EH (cell line): Measurements from ENCODE around the gene NHS.
"Not testable (repeated sequence)": the region's sequence is repeated elsewhere in the genome, so short reads cannot be mapped to it uniquely, and the experiment has no call there.

Source experiments
- DNase-seq: peaks from one replicate; pipeline ENCODE4 v3.0.0-alpha.2; 2015; ENCODE audit warnings: low read depth

The NHS gene

DNA sequence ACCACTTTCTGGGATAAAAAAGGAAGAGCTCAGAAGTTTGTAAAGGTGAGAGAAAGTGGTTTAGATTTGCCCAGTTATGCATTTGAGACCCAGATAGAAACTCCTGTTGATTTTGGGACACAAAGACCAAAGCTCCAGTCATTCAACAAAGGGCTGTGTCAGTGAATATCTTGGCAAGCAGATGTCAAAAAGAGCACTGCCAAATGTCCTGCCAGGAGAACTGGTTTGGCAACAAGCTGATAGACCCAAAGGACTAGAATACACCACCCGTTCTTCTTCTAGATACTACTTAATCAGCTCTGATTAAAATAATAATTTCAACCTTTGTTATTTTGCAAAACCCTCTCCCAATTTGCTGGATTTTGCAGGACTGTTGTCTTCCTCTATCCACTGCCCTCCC lies 121.4 kb downstream of the NHS start:
- DNase-seq = no peak

DNA sequence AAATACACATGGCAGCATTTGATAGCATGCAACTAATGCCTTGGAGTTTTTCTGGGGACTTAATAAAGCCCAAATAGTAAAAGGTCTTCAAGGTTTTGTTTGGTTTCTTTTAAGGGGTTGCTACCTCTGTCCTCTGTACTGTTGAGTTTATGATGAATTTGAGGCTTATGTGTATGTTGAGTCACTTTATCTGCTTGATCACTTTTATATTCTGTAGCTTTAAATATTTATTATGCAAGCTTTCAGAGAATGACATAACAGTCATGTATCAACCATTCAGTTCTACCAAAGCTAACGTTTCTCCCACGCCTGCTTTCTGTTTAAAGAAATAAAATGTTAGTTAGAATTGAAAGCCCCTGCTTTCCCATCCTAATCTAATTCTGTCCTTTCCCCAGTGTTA lies 122.2 kb downstream of the NHS start:
- no peak for DNase-seq

DNA sequence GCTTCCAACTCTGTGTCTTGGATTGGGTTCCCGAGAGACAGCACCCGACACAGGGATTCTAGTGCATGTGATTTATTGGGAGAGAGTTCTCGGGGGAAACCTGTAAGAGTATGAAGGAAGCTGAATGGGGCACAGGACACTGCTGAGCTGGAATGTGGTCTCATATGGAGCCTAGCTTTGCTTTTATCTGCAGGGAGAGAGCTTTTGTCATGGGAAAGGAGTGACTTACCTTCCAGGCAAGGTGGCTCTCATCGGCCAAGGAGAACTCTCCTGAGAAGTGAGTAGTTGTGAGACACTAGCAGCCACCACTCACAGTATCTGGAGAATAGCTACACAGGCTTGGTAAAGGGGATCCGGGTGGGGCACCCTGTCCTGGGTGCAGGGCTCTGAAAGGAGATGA lies 124.5 kb downstream of the NHS start:
- no peak for DNase-seq

DNA sequence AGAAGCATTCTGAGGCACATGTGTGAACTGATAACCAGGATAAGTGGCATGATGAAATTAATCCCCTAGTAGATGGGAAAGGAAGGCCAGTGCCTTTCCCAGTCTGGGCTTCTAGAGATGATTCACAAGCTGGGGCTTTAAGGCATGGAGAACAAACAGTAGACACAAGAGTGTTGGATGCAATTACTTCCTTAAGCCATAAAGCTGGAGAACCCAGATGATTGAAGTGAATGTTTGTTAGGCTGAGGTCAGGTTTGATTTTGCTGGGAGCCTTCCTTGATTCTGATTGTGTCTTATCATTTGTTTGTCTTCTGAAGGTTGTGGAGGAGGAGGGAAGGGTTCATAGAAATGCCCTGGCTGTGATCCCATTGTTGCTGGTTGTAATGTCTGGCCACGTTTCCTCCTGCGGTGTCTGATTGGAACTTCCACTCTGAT lies 125.2 kb downstream of the NHS start:
- DNase-seq = peak; percentile 74

DNA sequence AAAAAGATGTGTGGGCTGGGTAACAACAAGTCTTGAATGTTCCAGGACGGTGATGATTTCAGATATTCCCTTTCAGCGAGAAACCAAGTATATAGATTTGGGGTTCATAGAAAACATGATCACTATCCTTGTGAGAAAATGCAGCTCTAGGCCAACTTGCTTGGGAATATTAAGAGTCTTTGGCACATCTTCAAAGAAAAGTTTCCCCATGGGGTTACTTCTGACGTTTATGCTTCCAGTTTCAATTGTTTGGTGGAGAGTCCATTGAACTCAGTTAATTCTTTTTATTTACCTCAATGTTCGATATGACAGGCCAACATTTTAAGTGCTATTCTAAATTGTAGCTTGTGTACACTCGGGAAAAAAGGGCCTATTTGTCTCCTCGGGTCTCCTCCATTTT lies 126.7 kb downstream of the NHS start:
- DNase-seq = no peak

DNA sequence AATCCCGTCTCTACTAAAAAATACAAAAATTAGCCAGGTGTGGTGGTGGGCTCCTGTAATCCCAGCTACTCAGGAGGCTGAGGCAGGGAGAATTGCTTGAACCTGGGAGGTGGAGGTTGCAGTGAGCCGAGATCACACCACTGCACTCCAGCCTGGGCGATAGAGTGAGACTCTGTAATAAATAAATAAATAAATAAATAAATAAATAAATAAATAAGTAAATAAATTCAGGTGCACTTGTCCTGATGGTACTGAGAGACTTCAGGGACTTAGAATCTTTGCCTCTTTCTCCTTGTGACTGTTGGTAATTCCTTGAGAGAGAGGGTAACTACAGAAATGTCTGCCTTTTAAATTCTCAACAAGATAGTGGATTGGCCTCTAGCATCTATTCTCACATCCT lies 131.4 kb downstream of the NHS start:
- not testable (repeated sequence) for DNase-seq

DNA sequence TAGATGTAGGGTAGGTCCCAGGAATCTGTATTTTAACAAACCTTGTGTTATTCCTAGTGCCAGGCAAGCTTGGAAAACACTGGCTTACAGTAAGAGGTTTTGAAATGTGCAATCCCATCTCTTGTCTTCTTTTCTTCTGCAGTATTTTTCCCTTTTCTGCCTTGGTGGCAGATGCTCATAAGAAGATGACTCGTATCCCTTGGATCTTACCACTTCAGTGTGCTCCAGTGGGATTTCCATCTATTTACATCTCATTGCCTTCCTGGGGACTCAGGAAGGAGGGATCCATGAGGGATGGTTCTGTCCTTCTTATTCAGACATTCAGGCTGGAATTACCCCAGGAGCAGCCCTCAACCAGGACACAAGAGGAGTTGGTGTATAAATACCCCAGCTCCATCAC lies 136.6 kb downstream of the NHS start:
- peak; percentile 44 for DNase-seq

DNA sequence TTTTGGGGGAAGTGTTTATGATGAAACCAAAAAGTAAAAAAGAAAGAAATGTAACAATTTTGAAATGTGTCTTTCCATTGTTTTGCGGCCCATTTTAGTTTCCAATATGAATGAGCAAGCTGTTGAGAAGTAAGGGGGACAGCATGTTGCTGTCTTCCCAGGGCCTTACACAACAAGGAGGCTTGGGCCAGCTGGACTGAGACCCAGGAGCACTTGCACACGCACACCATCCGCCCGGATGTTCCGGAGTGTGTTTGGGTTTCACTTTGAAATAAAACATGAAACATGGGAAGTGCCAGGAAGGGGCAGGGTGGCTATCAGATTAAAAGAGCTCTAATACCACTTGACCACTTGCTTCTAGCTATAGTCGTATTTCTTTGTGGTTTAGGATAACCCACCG lies 144.4 kb downstream of the NHS start:
- DNase-seq = no peak

DNA sequence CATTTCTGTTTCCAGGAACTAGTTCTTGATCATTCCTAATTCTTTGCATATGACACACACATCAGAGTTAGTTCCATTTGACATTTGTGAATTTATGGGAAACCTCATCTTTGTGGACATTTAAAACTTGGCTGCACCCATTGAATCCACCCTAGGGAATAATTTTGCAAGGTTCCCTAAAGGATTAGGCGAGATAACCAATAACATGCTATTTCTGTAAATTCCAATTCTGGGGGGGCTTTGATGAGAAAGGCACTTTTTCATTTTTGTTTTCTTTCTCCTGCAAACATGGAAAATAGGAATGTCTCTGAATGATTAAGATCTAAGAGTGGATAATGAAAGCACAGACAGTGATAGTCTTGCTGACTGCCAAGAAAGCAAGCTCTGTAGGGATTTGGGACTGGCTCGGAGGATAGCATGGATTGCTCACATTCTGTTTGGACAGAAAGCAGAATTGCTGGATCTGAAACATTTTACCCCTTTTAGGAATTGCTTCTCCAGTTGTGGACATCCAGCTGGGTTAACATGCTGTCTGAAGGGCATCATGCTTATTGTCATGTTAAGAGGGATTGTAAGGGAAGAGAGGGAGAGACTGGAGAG lies 145.1 kb downstream of the NHS start:
- peak; percentile 29 for DNase-seq

DNA sequence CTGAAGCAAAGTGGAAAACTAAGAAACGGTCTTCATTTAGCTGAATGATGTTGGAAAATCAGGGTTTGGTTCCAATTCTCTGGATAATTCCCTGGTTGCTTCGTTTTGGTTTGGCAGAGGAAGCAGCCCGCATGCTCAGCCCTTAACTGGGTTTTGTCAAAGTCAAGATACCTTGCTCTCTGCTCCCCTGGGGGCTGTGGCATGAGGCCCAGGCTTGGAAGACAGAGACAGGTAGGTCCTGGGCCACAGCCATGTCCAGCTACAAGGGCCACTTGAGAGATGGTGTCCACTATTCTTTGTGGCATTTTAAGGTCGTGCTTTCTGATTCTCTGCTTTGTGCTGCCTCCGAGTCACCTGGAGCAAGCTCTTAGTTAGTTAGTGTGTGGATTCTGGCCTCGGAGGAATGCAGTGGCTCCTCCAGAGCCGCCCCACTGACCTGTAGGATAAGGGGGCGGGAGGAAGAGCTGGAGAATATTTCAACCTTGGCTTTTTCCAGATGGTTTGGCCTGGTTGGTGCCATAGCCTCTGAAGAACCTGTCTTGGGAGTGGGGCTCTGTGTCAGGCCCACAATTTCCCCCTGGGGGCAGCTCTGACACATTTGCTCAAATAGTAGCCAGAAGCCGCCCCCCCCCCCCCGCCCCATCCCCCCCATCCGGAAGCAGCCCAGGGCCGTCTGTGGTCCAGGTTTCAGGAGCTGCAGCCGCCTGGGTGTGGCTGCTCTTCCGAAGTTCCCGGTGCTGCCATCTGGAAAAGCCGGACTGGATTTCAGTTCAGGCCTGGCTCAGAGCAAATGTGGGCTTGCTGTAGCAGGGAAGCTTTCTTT lies 147.1 kb downstream of the NHS start:
- DNase-seq = peak; percentile 51

DNA sequence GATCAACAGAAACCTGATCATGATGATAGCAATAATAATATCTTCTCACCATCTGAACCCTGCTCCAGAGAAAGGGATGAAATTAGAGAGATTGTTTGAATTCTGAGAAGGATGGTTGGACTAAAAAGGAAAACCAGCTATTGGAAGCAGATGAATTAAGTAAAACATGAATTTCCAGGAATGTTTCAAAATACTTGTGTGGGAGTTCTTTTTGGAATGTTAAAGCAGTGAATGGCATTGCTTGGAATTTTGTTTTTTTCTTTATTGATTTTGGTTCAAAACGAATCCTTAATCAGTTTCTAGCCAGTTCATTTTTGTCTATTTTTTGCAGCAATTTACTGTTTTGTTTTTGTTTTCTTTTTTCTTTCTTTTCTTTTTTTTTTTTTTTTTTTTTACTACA lies 150.3 kb downstream of the NHS start:
- DNase-seq = peak; percentile 28

DNA sequence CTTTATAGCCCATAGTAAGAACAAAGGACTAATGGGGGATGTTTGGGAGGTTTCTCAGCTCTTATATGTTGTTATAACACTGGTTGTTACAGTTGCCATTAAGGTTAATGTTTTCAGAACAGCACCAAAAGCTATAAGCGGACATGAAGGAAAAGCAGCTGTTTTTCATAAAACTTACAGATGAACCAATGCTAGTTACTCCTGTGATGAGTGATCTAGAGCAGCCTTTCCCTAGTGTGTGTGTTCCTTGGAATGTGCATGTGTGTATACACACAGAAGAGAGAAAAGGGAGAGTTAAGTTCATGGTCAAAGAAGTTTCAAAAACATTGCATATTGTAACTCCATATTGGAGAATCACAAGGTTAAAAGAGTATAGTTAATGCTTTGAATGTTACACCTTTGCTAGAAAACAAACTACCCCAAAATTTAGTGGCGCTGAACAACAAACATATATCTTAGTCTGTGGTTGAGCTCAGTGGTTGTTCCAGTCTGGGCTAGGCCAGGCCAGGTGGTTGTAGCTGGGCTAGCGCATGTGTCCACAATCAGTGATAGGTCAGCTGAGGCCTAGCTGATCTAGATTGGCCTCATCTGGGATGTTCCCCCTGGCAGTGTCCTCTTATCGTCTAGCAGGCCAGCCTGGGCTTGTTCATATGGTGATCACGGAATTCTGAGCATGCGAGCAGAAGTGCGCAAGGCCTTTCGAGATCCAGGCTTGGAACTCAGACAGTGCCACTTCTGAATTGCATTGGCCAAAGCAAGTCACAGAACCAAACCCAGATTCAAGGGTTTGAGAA lies 151.0 kb downstream of the NHS start:
- peak; percentile 40 for DNase-seq

DNA sequence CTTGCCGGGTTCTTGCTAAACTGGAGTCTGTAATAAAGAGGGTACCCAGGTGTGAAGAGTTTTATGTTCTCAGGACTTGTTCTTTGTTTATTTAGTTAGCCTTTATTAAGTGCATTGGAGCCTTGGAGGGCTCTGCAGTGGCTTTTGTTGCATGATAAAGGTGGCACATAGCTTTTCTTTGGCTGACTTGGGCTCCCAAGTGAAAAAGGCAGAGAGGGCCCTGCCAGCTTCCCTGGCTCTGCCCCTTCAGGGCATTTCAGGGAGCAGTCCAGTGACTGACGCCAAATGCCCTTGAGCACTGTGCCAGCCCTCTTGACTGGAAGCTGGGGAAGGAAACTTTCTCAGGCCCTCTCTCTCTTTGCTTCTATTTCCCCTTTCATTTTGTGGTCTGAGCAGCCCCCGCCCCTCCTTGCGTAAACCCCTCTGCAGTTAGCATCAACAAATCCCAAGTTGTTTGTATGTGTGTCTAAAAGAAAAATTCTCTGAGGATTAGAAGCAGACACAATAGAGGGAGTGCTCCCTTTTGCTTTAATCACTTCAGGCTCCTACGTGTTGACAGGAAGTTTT lies 152.2 kb downstream of the NHS start:
- no peak for DNase-seq

DNA sequence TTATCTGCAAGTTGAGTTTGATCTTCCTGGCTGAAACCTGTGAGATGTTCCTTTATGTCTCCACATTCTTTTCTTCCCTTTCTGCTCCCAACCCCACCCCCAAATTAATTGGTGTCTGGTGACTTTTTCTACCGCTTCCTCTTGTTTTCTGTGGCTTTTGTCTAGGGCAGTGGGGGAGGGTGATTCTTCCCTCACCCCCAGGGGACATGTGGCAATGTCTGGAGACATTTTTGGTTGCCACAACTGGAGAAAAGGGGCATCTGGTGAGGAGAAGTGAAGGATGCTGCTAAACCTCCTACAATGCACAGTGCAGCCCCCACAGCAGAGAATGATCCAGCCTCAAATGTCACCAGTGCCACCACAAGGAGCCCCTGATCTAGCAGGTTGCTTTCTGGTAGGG lies 152.9 kb downstream of the NHS start:
- no peak for DNase-seq

DNA sequence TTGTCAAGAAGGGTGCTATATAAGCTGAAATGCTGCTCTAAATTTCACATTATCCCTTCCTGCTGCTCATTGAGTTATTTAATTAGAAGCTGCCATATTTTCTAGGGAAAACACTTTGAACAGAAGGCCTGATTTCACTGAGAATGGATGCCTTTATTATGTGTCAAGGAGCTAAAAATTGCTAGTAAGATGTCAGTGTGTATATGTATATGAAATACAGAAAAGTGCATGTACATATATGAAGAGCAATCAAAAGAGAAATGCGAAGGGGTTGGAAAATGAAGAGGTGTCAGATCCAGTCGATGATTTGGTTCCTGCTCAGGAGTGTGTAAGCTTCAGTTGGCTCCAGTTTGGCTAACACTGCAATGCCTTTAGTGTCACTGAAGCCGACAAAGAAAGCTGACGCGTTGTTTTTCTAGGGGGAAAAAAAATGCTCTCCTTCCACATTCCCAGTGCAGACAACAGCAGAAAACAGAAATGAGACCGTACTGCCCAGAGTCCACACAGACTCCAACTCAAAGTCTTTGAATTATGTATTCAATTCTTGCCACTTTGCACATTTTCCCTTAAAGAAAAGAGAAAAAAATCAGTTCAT lies 154.2 kb downstream of the NHS start:
- no peak for DNase-seq

DNA sequence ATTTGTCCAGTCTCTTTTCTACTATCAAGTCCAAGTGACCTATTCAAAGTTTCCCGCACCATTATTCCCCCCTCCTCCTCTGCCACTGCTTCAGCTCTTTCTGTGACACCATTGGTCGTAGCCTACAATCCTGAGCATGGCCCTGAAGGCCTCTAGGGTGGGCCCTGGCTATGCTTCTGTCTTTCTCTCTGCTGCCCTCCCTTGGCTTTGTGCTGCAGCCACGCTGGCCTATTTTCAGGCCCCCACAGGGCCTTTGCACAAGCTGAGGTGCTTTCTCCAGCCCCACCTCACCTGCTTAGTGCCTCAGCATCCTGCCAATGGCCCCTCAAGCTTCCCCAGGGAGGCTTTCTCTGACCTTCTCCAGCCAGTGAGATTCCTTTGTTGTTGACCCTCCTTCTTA lies 156.5 kb downstream of the NHS start:
- DNase-seq = no peak

DNA sequence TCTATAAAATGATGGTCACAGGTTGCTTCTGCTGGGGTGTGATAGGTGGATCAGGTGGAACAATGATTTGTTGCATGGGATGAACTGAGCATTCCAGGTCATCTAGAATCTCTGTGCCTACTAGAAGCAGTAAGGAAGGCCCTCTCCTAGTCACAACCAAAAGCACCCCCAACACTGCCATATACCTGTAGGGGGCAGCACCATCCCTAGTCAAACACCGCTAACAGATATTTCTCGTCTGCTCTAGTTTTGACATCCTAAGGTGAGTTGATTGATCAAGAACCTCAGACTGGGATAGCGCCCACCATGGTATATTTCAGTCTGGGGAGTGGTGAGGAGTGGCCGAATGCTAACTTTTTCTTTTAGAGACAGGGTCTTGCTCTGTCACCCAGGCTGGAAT lies 160.2 kb downstream of the NHS start:
- DNase-seq = peak; percentile 47

DNA sequence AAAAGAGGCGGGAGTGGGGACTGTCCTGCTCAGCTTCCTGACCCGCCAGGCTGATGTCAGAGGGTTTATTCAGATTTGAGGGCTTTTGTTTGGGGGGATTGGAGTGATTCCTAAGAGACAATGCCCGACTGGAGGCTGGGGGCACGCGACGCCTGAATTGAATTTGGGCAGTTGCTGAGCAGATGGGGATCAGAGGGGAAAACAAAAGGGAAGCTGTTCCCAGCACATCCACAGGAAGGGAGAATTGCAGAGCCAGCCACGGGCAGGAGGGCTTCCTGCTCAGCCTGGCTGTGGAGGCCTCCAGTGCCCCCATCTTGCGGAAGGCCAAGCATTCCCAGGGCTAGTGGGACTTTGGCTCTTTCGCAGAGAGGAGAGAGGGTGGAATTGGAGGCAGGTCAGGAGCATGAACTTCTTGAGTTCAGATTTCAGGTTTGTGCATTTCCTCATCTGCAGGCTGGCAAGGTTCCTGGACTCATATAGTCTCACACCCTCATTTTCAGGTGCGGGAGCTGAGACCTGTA lies 162.8 kb downstream of the NHS start:
- no peak for DNase-seq

DNA sequence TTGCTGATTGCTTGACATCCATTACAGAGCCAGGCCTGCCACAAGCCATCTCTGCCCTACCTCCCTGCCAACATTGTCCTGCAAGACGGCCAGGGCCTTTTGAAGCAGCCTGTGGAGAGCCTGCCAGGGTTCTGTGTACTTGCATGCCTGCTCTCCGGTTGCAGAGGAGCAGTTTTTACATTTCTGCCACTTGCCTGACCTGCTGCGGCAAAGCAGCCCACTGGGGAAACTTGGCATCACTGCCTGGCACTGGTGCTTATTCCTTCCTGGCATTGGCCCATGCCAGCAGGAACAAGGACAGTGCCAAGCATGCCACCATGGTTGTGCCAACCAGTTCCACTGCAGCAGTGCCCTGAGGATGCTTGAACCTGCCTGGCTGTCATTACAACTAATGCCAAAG lies 167.1 kb downstream of the NHS start:
- no peak for DNase-seq

DNA sequence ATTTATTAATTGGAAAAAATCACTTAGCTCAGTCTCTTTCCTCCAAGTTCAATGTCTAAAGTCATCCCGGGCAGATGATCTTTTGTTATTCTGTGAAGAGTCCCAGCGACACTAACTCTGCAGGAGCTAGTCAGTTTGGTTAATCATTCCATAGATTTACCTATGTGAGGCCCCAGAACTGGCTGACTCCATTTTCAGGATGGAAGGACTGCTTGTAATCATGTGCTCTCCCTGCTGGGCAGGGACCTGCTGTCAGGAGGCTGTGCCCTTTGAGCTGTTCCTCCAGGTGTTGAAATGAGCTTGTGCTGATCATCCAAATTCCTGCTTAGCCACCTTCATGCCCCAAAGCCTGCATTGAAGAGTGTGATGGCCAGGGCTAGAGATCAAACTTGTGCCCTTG lies 169.8 kb downstream of the NHS start:
- no peak for DNase-seq

DNA sequence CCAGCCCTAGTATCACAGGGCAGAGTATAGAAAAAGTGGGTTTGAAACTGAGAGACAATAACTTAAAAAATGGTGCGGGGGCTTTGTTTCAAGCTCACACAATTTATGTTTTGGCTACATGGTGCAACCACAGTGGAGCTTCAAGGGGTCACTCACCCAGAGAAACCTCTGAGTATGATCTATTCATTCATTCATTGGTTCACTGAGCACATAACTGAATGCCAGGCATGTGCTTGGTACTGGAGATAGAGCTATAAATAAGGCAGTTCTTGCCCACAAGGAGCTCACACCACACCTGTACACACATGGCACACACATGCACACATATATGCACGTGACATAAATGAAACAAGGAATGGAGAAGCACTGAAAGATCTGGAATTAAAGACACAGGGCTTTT lies 171.4 kb downstream of the NHS start:
- no peak for DNase-seq

DNA sequence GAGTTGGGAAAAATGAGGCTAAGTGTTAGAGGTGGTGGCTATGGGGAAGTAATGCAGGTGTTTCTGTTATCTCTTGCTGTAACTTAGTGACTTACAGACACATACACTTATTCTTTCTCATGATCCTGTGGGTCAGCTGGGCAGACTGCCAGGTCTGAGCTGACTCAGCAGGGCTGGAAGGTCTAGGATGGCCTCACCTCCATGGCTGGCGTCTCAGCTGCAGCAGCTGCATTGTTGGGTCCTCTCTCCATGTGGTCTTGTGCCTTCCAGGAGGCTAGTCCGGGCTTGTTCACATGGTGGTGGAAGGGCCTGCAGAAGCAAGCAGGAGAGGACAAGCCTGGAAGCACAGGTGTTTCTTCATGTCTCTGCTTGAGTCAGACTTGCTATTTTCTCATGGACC lies 172.7 kb downstream of the NHS start:
- DNase-seq = peak; percentile 82
